NOMO-1 treated with dmso at 0.1 percent for 144 hours (cell line): ENCODE results near the gene PBX4.

ENCODE experiments used
- DNase-seq: peaks from one replicate; lab custom pipeline; 2025; ENCODE audit not compliant: unreplicated experiment; lab: John Stamatoyannopoulos, UW

The PBX4 gene

DNA sequence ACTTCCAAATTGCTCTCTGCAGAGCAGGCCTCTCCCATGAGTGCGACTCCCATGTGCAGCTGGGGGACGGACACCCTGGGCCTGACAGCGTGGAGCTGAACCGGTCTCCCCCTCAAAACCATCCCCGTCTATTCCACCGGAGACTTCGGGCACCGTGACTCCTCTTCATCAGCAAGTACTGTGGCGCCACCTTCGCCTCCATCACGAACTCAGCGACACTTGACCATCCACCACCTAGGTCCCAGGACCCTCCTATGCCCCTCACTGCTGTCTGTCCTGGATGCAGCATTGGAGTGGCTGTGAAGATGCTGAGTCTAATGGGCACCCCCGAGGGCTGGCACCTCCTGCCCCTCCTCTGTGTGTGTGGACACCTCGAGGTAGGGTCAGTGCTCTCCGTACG is 59.9 kb downstream of the PBX4 start:
- no peak for DNase-seq

DNA sequence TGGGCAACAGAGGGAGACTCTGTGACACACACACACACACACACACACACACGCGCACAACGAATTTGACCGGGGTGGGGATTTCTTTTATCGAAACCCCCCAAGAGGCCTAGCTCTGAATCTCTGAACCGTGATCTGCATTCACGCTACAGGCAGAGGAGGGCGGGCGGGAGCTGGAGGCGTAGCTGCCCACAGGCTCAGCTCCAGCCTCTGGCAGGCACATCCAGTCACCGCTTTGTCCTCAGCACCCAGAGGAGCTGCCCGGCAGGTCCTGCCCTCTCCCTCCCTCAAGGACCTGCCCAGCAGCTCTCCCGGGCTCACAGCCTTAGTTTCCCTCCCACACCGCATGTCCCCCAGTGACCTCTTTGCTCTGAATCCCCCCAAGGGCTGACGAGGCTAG is 60.4 kb downstream of the PBX4 start:
- no peak for DNase-seq

DNA sequence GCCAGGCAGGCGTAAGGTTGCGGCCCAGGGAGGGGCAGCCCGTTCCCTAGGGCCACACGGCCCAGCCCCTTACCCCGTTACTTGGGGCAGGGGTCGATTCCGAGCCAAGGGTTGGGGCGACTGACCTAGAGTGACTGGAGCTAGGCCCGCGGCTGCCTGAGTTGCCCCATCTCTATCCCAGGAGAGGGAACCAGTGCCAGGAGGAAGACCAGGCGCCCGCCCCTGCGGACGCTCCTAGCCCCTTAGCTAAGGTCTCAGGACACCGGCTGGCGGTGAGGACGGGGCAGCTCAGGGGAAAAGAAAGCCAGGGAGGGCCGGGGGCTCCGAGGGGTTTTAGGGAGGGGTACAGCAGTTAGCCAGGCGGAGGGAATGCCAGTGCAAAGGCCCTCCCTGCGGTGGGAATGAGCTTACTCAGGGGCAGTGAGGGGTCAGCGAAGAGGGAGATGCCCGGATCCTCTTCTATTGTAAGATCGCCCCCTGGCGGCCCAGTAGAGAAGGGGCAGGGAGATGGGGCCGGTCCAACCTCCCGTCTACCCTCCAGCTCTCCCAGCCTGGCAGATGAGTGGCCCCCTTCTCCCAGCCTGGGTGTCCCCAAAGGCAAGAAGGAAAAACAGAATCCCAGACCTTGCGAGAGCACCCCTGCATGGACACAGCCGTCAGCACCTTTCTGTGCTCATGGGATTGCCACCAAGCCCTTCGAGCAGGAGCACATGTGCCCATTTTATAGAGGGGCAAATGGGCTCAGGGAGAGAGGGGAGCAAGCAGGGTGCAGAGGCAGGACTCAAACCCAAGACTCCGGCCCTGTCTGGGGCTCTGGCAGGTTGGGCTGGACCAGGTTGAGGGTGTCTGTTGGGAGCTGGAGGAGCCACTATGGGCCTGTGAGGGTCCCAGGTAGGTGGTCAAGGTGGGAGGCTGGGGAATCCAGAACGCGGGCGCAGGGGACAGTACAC is 64.1 kb downstream of the PBX4 start:
- peak; percentile 33 for DNase-seq

DNA sequence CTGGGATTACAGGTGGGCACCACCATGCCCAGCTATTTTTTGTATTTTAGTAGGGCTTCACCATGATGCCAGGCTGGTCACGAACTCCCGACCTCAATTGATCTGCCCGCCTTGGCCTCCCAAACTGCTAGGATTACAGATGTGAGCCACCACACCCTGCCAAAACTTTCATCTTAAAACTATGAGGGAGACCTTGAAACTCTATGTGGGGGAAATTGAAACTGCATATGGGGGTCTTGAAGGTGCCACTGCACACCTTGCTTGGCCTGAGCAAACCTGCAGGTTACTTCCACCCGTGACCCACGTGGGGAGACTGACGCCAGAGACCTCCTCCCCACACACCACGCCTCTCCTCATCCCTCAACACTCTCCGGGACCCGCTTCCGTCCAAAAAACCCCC is 64.8 kb downstream of the PBX4 start:
- DNase-seq, result no peak

DNA sequence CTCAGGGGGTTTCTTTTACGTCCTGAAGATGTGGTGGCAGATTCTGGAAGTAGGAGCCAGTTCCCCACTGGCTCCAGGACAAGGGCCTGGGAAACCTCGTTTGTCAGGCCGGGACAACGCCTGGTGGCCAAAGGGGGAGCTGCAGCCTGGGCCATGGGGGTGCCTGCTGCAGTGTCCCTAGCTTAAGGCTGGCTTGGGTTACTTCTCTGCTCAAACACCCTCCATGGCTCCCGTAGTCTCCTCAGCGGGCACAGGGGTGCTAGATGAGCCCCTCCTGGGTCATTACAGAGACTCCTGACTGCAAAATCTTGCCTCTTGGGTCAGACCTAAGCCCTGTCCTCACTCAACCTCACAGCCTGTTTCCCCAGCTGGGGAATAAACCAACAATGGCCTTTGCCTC is 65.7 kb downstream of the PBX4 start:
- no peak for DNase-seq

DNA sequence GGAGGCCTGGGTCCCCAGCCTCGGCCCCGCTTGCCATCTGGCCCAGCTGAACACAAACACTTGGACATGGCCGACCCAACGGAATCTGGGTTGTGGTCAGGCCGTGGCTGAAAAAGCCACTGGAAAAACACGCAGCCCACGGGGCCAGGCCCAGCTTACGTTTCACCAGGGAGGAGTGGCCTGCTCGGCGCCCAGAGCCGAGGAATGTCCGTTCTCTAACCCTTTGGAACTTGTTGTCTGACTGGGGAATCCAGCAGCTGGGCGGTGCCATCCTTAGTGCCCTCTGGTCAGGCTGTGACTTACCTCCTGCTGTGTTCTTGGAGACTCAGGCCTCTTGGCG is 66.7 kb downstream of the PBX4 start:
- DNase-seq, result no peak

DNA sequence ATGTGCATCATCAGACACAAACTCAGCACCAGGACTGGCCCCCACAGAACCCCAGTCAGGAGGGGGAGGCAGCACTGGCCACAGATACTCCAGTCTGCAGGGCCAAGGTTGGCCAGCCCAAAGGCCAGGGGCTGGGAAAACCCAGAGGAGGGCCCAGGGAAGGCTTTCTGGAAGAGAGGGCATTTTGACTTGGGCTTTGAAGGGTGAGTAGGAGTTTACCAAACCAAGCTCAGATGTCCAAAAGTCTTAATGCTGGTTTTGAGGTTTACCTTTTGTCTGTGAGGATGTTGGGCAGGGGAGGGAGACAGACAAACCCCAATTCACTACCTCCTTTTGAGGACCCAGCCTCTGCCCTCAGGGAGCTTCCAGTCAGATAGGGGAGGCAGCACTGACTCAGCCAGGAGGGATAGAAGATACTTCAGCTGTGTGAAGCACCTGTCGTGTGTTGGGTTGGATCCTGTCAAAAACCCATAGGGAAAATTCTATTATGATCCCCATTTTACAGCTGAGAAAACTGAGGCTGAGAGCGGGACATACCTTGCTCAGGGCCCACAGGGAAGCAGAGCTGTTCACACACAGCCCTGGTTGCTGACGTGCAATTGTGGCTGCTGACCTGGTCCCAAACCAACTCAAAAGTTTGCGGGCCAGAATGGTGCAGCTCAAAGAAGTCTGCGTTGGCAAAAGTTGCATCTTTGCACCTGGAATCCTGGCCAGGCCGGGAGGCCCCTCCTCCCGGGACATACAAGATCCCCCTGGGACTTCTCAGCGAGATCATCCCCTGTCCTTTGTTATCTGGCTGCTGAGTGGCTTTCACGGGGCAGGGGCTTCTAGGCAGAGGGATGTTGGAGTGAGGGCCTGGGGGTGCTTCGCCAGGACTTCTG is 67.3 kb downstream of the PBX4 start:
- no peak for DNase-seq

DNA sequence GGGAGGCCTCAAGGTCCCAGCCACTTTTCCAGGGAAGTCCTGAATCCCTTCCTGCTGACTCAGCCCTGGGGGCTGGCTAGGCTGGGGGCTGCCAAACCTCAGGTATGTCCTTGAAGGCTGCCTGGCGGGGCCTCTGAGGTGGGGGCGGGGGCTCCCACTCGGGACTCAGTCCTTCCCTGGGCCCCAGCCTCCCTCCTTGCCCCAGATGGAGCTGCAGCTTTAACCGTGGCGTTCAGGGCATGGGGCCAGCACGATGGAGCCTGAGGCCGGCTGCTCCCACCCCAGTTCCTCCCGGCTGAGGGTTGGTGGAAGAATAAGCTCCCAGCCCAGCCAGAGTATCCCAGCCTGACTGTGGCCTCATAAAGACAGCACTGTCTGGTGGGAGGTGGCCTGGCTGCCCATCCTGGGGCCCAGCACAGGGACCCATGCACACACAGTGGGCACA is 68.0 kb downstream of the PBX4 start:
- no peak for DNase-seq

DNA sequence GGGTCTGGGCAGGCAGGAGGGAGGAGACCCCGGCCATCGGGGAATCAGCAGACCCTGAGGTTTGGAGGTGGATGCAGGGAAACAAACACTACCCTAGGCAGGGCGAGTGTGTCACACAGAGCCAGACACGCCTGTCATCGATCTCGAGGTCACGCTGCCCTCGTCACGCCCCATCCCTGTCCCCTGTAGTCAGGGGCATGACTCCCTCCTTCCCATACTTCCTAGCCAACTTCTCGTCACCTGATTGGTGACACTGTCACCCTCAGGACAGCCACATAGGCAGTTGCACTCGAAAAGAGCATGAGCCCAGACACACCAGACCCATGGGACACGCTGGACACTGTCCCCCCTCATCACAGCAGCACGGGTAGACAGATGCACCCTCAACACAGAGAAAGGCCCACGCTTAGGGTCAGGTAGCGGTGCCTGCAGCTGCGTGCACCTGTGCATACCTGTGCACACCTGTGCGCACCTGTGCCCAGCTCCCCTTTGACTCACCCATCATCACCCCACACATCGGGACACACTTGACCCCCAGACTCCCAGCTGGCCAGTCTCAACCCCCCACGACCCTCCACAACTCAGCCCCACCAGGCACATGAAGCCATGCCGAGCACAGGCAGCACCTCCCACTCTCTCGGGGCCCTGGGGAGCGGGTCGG is 68.6 kb downstream of the PBX4 start:
- DNase-seq, result no peak

DNA sequence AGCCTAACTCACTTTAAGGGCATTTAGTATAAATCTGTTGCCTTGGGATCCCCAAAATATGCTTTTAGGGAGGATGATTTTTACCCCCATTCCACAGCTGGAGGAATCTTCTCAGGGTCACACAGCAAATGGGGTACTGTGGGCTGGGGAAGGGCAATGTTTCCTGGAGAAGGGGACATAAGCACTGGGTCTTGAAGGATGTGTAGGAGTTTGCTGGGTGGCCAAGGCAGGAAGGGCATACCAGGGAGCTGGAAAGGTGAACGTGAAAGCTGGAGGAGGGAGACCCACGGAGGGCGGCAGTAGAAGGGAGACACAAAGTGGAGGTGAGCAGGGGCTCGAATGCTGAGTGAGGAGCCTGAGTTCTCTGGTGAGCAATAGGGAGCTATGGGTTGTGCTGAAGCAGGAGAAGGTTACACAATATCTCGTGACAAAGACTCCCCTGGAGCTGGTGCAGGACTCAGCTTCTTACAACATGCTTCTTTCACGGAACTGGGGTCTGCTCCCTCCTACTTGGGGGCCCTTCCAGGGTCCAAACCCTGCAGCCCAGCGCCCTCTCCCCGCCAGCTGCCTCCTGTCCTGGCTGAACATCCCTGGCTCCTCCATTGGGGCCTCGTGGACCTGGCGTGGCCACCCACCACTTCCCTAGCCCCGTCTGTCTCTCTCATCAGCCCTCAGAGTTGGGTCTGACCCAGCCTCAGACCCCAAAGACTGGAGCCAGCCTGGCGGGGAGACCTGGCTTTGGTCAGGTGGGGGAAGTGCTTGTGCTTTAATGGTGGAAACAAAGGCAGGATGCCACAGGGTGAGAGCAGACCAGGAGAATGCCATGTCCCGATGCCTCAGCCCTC is 69.3 kb downstream of the PBX4 start:
- no peak for DNase-seq

DNA sequence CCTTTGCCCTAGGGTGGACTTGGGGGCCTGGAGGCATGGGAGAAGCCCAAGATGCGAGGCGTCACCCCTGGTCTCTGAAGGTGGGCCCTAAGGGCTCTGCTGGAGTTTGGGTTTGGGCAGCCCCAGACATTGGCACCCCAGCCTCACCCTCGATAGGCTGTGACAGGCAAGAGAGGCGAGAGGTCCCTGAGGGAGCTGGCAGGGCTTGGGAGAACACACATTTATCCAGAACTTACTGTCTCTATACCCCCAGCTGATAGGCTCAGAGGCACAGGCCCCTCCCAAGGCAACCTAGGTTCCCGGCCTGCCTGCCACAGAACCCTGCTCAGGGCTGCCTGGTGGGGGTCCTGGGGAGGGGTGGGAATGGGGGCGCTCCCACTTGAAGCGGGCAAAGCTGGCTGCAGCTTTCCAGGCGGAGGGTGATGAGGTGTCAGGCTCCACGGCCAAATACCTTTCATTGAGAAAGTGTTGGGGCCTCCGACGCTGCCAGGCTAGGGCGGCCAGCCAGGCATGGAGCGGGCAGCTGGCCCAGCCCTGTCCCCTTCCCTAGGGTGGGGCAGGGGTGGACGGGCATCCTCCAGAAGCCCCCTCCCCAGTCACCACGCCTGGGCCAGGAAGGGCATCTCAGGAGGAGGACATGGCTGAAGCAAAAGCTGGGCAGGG is 70.7 kb downstream of the PBX4 start:
- no peak for DNase-seq

DNA sequence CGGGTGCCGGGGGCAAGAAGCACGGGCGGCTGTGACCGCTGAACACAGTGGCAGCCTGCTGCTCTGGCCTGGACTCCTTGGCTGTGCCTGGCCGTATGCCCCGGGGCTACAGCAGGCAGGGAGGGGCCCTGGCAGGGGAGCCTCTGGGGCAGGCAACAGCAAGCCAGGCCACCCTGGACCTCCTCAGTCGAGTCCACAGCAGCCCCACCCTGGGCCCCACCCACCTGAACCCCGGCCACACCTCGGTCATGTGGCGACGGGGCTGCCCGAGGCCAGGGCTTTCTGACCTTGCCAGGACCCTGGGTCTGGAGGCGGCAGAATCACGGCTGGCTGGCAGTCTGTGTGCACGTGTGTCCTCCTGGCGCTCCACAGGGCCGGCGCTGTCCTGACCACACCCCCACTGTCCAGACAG is 71.7 kb downstream of the PBX4 start:
- no peak for DNase-seq

DNA sequence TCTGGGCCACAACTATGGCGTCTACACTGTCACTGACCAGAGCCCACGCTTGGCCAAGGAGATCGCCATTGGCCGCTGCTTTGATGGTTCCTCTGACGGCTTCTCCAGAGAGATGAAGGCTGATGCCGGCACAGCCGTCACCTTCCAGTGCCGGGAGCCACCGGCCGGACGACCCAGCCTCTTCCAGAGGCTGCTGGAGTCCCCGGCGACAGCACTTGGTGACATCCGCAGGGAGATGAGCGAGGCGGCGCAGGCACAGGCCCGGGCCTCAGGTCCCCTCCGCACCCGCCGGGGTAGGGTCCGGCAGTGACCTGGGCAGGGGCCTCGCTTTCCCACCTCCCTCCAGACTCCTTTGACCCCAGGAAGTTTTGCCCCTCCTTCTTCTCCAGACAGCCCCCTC is 72.8 kb downstream of the PBX4 start:
- DNase-seq, result no peak

DNA sequence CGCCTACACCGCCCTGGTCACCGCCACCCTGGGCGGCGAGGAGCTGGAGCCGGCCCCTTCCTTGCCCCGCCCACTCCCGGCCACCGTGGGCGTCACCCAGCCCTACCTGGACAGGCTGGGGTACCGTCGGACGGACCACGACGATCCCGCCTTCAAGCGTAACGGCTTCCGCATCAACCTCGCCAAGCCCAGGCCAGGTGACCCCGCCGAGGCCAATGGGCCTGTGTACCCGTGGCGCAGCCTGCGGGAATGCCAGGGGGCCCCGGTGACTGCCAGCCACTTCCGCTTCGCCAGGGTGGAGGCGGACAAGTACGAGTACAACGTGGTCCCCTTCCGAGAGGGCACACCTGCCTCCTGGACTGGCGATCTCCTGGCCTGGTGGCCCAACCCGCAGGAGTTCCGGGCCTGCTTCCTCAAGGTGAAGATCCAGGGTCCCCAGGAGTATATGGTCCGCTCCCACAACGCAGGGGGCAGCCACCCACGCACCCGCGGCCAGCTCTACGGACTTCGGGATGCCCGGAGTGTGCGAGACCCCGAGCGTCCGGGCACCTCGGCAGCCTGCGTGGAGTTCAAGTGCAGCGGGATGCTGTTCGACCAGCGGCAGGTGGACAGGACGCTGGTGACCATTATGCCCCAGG is 73.4 kb downstream of the PBX4 start:
- no peak for DNase-seq

DNA sequence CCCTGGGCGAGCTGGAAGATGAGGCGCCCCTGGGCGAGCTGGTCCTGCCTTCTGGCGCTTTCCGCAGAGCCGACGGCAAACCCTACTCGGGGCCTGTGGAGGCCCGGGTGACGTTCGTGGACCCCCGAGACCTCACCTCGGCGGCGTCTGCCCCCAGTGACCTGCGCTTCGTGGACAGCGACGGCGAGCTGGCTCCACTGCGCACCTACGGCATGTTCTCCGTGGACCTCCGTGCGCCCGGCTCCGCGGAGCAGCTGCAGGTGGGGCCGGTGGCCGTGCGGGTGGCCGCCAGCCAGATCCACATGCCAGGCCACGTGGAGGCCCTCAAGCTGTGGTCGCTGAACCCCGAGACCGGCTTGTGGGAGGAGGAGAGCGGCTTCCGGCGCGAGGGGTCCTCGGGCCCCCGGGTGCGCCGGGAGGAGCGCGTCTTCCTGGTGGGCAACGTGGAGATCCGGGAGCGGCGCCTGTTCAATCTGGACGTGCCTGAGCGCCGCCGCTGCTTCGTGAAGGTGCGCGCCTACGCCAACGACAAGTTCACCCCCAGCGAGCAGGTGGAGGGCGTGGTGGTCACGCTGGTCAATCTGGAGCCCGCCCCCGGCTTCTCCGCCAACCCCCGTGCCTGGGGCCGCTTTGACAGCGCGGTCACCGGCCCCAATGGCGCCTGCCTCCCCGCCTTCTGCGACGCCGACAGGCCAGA is 74.1 kb downstream of the PBX4 start:
- DNase-seq, result no peak

DNA sequence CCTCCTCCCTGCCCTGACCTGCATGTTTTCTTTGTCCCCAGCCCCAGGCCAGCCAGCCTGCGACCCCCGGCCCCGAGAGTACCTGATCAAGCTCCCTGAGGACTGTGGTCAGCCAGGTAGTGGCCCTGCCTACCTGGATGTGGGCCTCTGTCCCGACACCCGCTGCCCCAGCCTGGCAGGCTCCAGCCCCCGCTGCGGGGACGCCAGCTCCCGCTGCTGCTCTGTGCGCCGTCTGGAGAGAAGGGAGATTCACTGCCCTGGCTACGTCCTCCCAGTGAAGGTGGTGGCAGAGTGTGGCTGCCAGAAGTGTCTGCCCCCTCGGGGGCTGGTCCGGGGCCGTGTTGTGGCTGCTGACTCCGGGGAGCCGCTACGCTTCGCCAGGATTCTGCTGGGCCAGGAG is 74.8 kb downstream of the PBX4 start:
- no peak for DNase-seq

DNA sequence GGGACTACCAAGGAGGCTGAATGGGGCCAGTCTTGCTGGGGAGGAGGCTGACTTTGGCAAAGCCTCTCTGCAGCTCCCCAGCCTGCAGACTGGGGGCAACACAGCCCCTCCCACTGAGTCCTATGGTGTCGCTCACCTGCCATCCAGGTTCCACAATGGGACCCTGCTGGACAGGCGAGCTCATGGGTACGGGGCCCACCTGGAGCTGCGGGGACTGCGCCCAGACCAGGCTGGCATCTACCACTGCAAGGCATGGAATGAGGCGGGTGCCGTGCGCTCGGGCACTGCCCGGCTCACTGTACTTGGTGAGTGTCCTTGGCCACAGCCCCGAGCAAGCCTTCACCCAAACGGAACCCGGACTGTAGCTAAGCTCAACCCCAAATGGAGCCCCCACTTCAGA is 75.4 kb downstream of the PBX4 start:
- no peak for DNase-seq

DNA sequence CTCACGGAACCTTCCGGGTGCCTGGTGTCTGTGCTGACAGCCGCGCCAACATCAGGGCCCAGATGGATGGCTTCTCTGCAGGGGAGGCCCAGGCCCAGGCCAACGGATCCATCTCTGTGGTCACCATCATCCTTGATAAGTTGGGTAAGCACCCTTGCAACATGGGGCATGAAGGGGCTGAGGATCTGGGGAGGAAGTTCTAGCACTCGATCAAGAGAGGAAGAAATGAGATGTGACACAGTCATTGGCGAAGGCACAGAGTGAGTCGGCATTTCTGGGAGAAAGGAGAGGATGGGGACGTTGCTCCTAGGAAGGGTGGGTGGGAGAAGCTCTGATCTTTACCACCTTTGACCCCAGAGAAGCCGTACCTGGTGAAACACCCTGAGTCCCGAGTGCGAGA is 76.0 kb downstream of the PBX4 start:
- DNase-seq, result no peak

DNA sequence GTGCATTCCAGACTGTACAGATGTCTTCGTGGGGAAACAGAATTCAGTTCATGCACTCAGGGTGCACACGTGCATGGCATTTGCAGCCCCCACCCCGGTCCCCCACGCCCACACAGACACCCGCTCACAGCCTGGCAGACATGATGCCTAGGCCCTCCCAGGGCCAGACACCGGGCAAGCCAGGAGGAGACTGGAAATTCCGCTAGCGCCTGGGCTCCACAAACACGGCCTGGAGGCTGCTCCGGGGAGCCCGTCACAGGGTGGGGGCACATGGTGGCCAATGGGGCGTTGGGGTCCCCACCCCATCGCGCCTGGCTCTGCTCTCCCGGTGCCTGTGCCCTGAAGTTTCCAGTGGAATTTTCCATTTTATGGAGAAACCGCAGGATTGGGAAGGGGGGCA is 76.9 kb downstream of the PBX4 start:
- no peak for DNase-seq
